H9 (cell line): ENCODE measurements around the gene ATG7. TPM values are rescaled to one million over a fixed set of nuclear protein-coding genes. Genes with fewer than 3 reads are reported as not detected.

Experiments used
- DNase-seq: peaks from one replicate; pipeline ENCODE4 v3.0.0-alpha.2; 2017
- H2AFZ ChIP-seq: one replicate; pipeline ENCODE4 v1.6.1; 2013; ENCODE audit warnings: mild to moderate bottlenecking, low read length, control low read depth, moderate library complexity
- H2AK5ac ChIP-seq: 2 replicates; pipeline ENCODE4 v1.6.1; 2013; ENCODE audit warnings: low read length, control low read depth, mixed read lengths; ENCODE audit not compliant: insufficient read length
- H2BK120ac ChIP-seq: one replicate; pipeline ENCODE4 v1.6.1; 2013; ENCODE audit warnings: low read depth, mild to moderate bottlenecking, low read length, control low read depth, inconsistent platforms; ENCODE audit not compliant: poor library complexity, severe bottlenecking
- H2BK12ac ChIP-seq: 2 replicates; pipeline ENCODE4 v1.6.1; 2013; ENCODE audit warnings: low read length, control low read depth, mixed read lengths, low read depth; ENCODE audit not compliant: insufficient read length
- H2BK15ac ChIP-seq: 2 replicates; pipeline ENCODE4 v1.6.1; 2013; ENCODE audit warnings: low read depth, low read length, control low read depth
- H2BK20ac ChIP-seq: one replicate; pipeline ENCODE4 v1.6.1; 2013; ENCODE audit warnings: low read depth, mild to moderate bottlenecking, low read length, control low read depth, inconsistent platforms; ENCODE audit not compliant: poor library complexity, severe bottlenecking
- H2BK5ac ChIP-seq: 2 replicates; pipeline ENCODE4 v1.6.1; 2013; ENCODE audit warnings: low read length, control low read depth, mixed read lengths; ENCODE audit not compliant: insufficient read length
- H3K14ac ChIP-seq: 2 replicates; pipeline ENCODE4 v1.6.1; 2013; ENCODE audit warnings: low read length, control low read depth; ENCODE audit not compliant: insufficient read depth
- H3K18ac ChIP-seq: 2 replicates; pipeline ENCODE4 v1.6.1; 2013; ENCODE audit warnings: low read depth, mild to moderate bottlenecking, mixed read lengths, low read length, control low read depth; ENCODE audit not compliant: insufficient read length
- H3K23ac ChIP-seq: 2 replicates; pipeline ENCODE4 v1.6.1; 2013; ENCODE audit warnings: low read length, control low read depth, mixed read lengths, low read depth; ENCODE audit not compliant: insufficient read length
- H3K23me2 ChIP-seq: 2 replicates; pipeline ENCODE4 v1.6.1; 2013; ENCODE audit warnings: low read depth, mild to moderate bottlenecking, mixed read lengths, low read length, control low read depth; ENCODE audit not compliant: insufficient read length, poor library complexity, severe bottlenecking
- H3K27ac ChIP-seq: 2 replicates; pipeline ENCODE4 v1.5.1; 2013; ENCODE audit warnings: low read length, control low read depth, mixed read lengths, low read depth; ENCODE audit not compliant: insufficient read length
- H3K27me3 ChIP-seq: 2 replicates; pipeline ENCODE4 v1.6.1; 2013; ENCODE audit warnings: low read length, control low read depth, inconsistent platforms; ENCODE audit not compliant: insufficient read depth
- H3K4ac ChIP-seq: 2 replicates; pipeline ENCODE4 v1.6.1; 2013; ENCODE audit warnings: low read depth, mild to moderate bottlenecking, control low read depth, inconsistent platforms, low read length, moderate library complexity
- H3K4me1 ChIP-seq: 2 replicates; pipeline ENCODE4 v1.6.1; 2013; ENCODE audit warnings: low read length, control low read depth, inconsistent platforms; ENCODE audit not compliant: insufficient read depth
- H3K4me2 ChIP-seq: 2 replicates; pipeline ENCODE4 v1.6.1; 2013; ENCODE audit warnings: low read length, control low read depth, mixed read lengths; ENCODE audit not compliant: insufficient read length, insufficient read depth
- H3K56ac ChIP-seq: 2 replicates; pipeline ENCODE4 v1.6.1; 2013; ENCODE audit warnings: low read depth, mild to moderate bottlenecking, mixed read lengths, low read length, control low read depth; ENCODE audit not compliant: insufficient read length
- H3K79me1 ChIP-seq: 2 replicates; pipeline ENCODE4 v1.6.1; 2013; ENCODE audit warnings: low read depth, mild to moderate bottlenecking, moderate library complexity, low read length, control low read depth, inconsistent platforms; ENCODE audit not compliant: insufficient read depth, poor library complexity, severe bottlenecking
- H3K79me2 ChIP-seq: 2 replicates; pipeline ENCODE4 v1.6.1; 2013; ENCODE audit warnings: low read length, control low read depth, inconsistent platforms; ENCODE audit not compliant: insufficient read depth
- H3K9ac ChIP-seq: 2 replicates; pipeline ENCODE4 v1.6.1; 2013; ENCODE audit warnings: low read length, control low read depth, mixed read lengths; ENCODE audit not compliant: insufficient read length; ENCODE audit errors: extremely low read depth
- H3K9me3 ChIP-seq: one replicate; pipeline ENCODE4 v1.6.1; 2013; ENCODE audit warnings: low read depth, low read length, inconsistent platforms; ENCODE audit not compliant: control insufficient read depth
- H3T11ph ChIP-seq: one replicate; pipeline ENCODE4 v1.6.1; 2013; ENCODE audit warnings: mild to moderate bottlenecking, low read length, control low read depth, inconsistent platforms
- H4K20me1 ChIP-seq: one replicate; pipeline ENCODE4 v1.6.1; 2013; ENCODE audit not compliant: control insufficient read depth, insufficient read length, insufficient read depth
- H4K5ac ChIP-seq: 2 replicates; pipeline ENCODE4 v1.6.1; 2013; ENCODE audit warnings: low read depth, mild to moderate bottlenecking, mixed read lengths, low read length, control low read depth; ENCODE audit not compliant: insufficient read length
- H4K8ac ChIP-seq: replicated peaks from 2 replicates; pipeline ENCODE4 v1.6.1; 2013; ENCODE audit warnings: low read length, control low read depth, mixed read lengths, low read depth; ENCODE audit not compliant: insufficient read length
- H4K91ac ChIP-seq: 2 replicates; pipeline ENCODE4 v1.6.1; 2013; ENCODE audit warnings: low read depth, mild to moderate bottlenecking, moderate library complexity, mixed read lengths, low read length, control low read depth; ENCODE audit not compliant: insufficient read length
- H3K27ac Mint-ChIP-seq, 3 experiments: 2 replicates in 2 of 3; 3 replicates in 1 of 3; pipeline ENCODE4 v1.8.0; 2020 to 2021; ENCODE audit warnings: mixed read lengths in 3 of 3, mild to moderate bottlenecking in 1 of 3, moderate library complexity in 1 of 3
- H3K27me3 Mint-ChIP-seq: 2 replicates; pipeline ENCODE4 v1.8.0; 2021; ENCODE audit warnings: low read depth, mild to moderate bottlenecking, moderate library complexity, mixed read lengths
- H3K36me3 Mint-ChIP-seq, 3 experiments: 2 replicates in 2 of 3; 3 replicates in 1 of 3; pipeline ENCODE4 v1.8.0; 2020 to 2021; ENCODE audit warnings: low read depth in 3 of 3, mixed read lengths in 3 of 3; ENCODE audit not compliant: insufficient read depth in 1 of 3
- H3K4me1 Mint-ChIP-seq, 2 experiments: 2 replicates each; pipeline ENCODE4 v1.8.0; 2020; ENCODE audit warnings: mixed read lengths in 2 of 2
- H3K4me3 Mint-ChIP-seq, 2 experiments: 2 replicates in 1 of 2; 3 replicates in 1 of 2; pipeline ENCODE4 v1.8.0; 2020 to 2021; ENCODE audit warnings: mild to moderate bottlenecking in 2 of 2, mixed read lengths in 2 of 2, moderate library complexity in 1 of 2
- H3K9me3 Mint-ChIP-seq, 2 experiments: 2 replicates in 1 of 2; 3 replicates in 1 of 2; pipeline ENCODE4 v1.8.0; 2020; ENCODE audit warnings: mild to moderate bottlenecking in 2 of 2, mixed read lengths in 2 of 2, moderate library complexity in 1 of 2
- CTCF ChIP-seq: fragments of 200-600 bp; sonication (generic); conservative IDR thresholded peaks from 3 replicates; pipeline ENCODE4 v1.8.0; 2021; ENCODE audit warnings: antibody characterized with exemption, mild to moderate bottlenecking
- WGBS: extraction: QIAGEN DNeasy Blood & Tissue Kit; methylation state at CpG from one replicate; pipeline ENCODE4 v1.1.7; 2013; ENCODE audit warnings: missing lambda C conversion rate, low lambda C conversion rate, mixed read lengths; ENCODE audit not compliant: insufficient read length; ENCODE audit errors: extremely low coverage; 5-methylcytosine and 5-hydroxymethylcytosine counted together
- total RNA-seq: library from RNA; stranded (reverse); gene quantifications from 2 replicates; pipeline ENCODE4 v1.2.1, GENCODE V29; 2021

The ATG7 gene
- total RNA-seq, 1 experiment from 2014 or later = 17.9 TPM

- no peak for TF ChIP-seq CTCF
- H2BK20ac ChIP-seq = no peak overlapping the region
- Mint-ChIP-seq H3K4me3 (no peak overlapping the region), H3K27me3 (no peaks in the 10 kb centered on the region), H3K4me1 (peaks cover 9 to 12% of the 10 kb centered on the region in 2 experiments), H3K9me3 (no peaks in the 10 kb centered on the region), H3K27ac (peak overlapping the region in 1 of 3 experiments; percentile 92; a peak in 2 of 7 replicates), H3K36me3 (no peaks in the 10 kb centered on the region)
- H4K5ac ChIP-seq = no peak overlapping the region
- no peak overlapping the region for H2BK12ac ChIP-seq
- no peak overlapping the region for H4K8ac ChIP-seq
- H3K79me1 ChIP-seq = no peaks in the 10 kb centered on the region
- no peak overlapping the region for H4K91ac ChIP-seq
- no CpG with 5 or more reads among the region's 13 CpGs for WGBS
- H3K9me3 ChIP-seq = no peaks in the 10 kb centered on the region
- no peak overlapping the region for H2AFZ ChIP-seq
- no peak overlapping the region for H3K4ac ChIP-seq
- no peak overlapping the region for H3K9ac ChIP-seq
- no peak overlapping the region for H2BK5ac ChIP-seq
- no peak overlapping the region for H3K18ac ChIP-seq
- no peak overlapping the region for H3K4me2 ChIP-seq
- H3K23ac ChIP-seq = no peak overlapping the region
- H2BK120ac ChIP-seq = no peak overlapping the region
- H2BK15ac ChIP-seq = no peak overlapping the region
- H3K14ac ChIP-seq = no peak overlapping the region
- no peak overlapping the region for H3K27ac ChIP-seq
- no peak overlapping the region for H3K56ac ChIP-seq
- H3K27me3 ChIP-seq = no peaks in the 10 kb centered on the region
- H3K4me1 ChIP-seq = no peaks in the 10 kb centered on the region
- H2AK5ac ChIP-seq = no peak overlapping the region
- no peaks in the 10 kb centered on the region for H3K23me2 ChIP-seq
- H3T11ph ChIP-seq = no peak overlapping the region
- H3K79me2 ChIP-seq = no peaks in the 10 kb centered on the region
- no peak for DNase-seq
- no peaks in the 10 kb centered on the region for H4K20me1 ChIP-seq
These were observed 263.2 kb downstream of the ATG7 start for GRCh38 chr3:11535243-11535960.
